Adipocyte (in vitro differentiated cells): Measurements from ENCODE around the gene DCST2.

ENCODE experiments used
- DNase-seq: peaks from one replicate; pipeline ENCODE4 v3.0.0-alpha.2; 2015; ENCODE audit warnings: low read depth
- H3K27me3 ChIP-seq: replicated peaks from 2 replicates; pipeline ENCODE4 v1.7.0; 2013; ENCODE audit warnings: mild to moderate bottlenecking, low read length, moderate library complexity; ENCODE audit not compliant: control insufficient read depth, insufficient read depth
- H3K36me3 ChIP-seq: 2 replicates; pipeline ENCODE4 v1.7.0; 2013; ENCODE audit warnings: low read length, mild to moderate bottlenecking, moderate library complexity; ENCODE audit not compliant: control insufficient read depth, insufficient read depth, severe bottlenecking
- H3K4me1 ChIP-seq: 2 replicates; pipeline ENCODE4 v1.7.0; 2013; ENCODE audit warnings: mild to moderate bottlenecking, low read length, moderate library complexity; ENCODE audit not compliant: control insufficient read depth, insufficient read depth
- H3K4me3 ChIP-seq: 2 replicates; pipeline ENCODE4 v1.7.0; 2013; ENCODE audit warnings: mild to moderate bottlenecking, low read length, moderate library complexity
- H3K9ac ChIP-seq: 2 replicates; pipeline ENCODE4 v1.7.0; 2013; ENCODE audit warnings: mild to moderate bottlenecking, low read length, moderate library complexity
- H3K9me3 ChIP-seq: 2 replicates; pipeline ENCODE4 v1.7.0; 2013; ENCODE audit warnings: mild to moderate bottlenecking, low read length, moderate library complexity; ENCODE audit not compliant: control insufficient read depth

The DCST2 gene

GRCh38 chr1:155030899-155031298 lies 2.7 kb downstream of the DCST2 start:
- no peaks in the 10 kb centered on the region for H3K36me3 ChIP-seq
- H3K9me3 ChIP-seq = no peaks in the 10 kb centered on the region
- H3K27me3 ChIP-seq = peaks cover 8% of the 10 kb centered on the region
- H3K4me3 ChIP-seq = no peak overlapping the region
- no peaks in the 10 kb centered on the region for H3K4me1 ChIP-seq
- DNase-seq = no peak
- H3K9ac ChIP-seq = no peak overlapping the region

GRCh38 chr1:155030243-155030795 lies 3.3 kb downstream of the DCST2 start:
- DNase-seq = no peak
- Histone ChIP-seq H3K4me3 (no peak overlapping the region), H3K9ac (no peak overlapping the region), H3K27me3 (peaks cover 8% of the 10 kb centered on the region), H3K9me3 (no peaks in the 10 kb centered on the region), H3K36me3 (no peaks in the 10 kb centered on the region), H3K4me1 (no peaks in the 10 kb centered on the region)

- H3K36me3 ChIP-seq = no peaks in the 10 kb centered on the region
- H3K9me3 ChIP-seq = no peaks in the 10 kb centered on the region
- H3K4me3 ChIP-seq = no peak overlapping the region
- no peaks in the 10 kb centered on the region for H3K4me1 ChIP-seq
- DNase-seq = no peak
- H3K27me3 ChIP-seq = peaks cover 8% of the 10 kb centered on the region
- H3K9ac ChIP-seq = no peak overlapping the region
These were observed 3.9 kb downstream of the DCST2 start for GRCh38 chr1:155029513-155030242.

GRCh38 chr1:155026588-155026987 lies 7.0 kb downstream of the DCST2 start:
- no peaks in the 10 kb centered on the region for H3K36me3 ChIP-seq

GRCh38 chr1:155026154-155026553 lies 7.4 kb downstream of the DCST2 start:
- H3K27me3 ChIP-seq = no peaks in the 10 kb centered on the region
- no peak for DNase-seq
- no peaks in the 10 kb centered on the region for H3K4me1 ChIP-seq

More at GRCh38 chr1:155026588-155026987, 7.0 kb downstream of the DCST2 start:
- Histone ChIP-seq H3K9ac (no peak overlapping the region), H3K27me3 (no peaks in the 10 kb centered on the region), H3K4me3 (no peak overlapping the region), H3K9me3 (no peaks in the 10 kb centered on the region), H3K4me1 (no peaks in the 10 kb centered on the region)
- no peak for DNase-seq

GRCh38 chr1:155024315-155024714 lies 9.3 kb downstream of the DCST2 start:
- H3K9ac ChIP-seq = no peak overlapping the region
- H3K4me3 ChIP-seq = no peak overlapping the region
- no peaks in the 10 kb centered on the region for H3K27me3 ChIP-seq
- peaks cover 6% of the 10 kb centered on the region for H3K4me1 ChIP-seq
- no peak for DNase-seq
- no peaks in the 10 kb centered on the region for H3K36me3 ChIP-seq
- no peaks in the 10 kb centered on the region for H3K9me3 ChIP-seq

More at GRCh38 chr1:155026154-155026553, 7.4 kb downstream of the DCST2 start:
- Histone ChIP-seq H3K36me3 (no peaks in the 10 kb centered on the region), H3K9me3 (no peaks in the 10 kb centered on the region), H3K9ac (no peak overlapping the region), H3K4me3 (no peak overlapping the region)

- no peak overlapping the region for H3K9ac ChIP-seq
- no peaks in the 10 kb centered on the region for H3K36me3 ChIP-seq
- no peak overlapping the region for H3K4me3 ChIP-seq
- H3K27me3 ChIP-seq = no peaks in the 10 kb centered on the region
- DNase-seq = no peak
- peaks cover 13% of the 10 kb centered on the region for H3K4me1 ChIP-seq
- no peaks in the 10 kb centered on the region for H3K9me3 ChIP-seq
These were observed 10.0 kb downstream of the DCST2 start for GRCh38 chr1:155023627-155024026.

GRCh38 chr1:155022927-155023236 lies 10.7 kb downstream of the DCST2 start:
- DNase-seq = no peak
- H3K9ac ChIP-seq = no peak overlapping the region
- peaks cover 19% of the 10 kb centered on the region for H3K4me1 ChIP-seq
- no peak overlapping the region for H3K4me3 ChIP-seq
- H3K27me3 ChIP-seq = no peaks in the 10 kb centered on the region
- no peaks in the 10 kb centered on the region for H3K9me3 ChIP-seq
- H3K36me3 ChIP-seq = no peaks in the 10 kb centered on the region

GRCh38 chr1:155022136-155022926 lies 11.2 kb downstream of the DCST2 start:
- Histone ChIP-seq H3K36me3 (no peaks in the 10 kb centered on the region), H3K4me1 (peaks cover 23% of the 10 kb centered on the region), H3K9ac (no peak overlapping the region), H3K27me3 (no peaks in the 10 kb centered on the region), H3K4me3 (no peak overlapping the region), H3K9me3 (no peaks in the 10 kb centered on the region)
- DNase-seq = no peak

- Histone ChIP-seq H3K9me3 (no peaks in the 10 kb centered on the region), H3K4me3 (no peak overlapping the region), H3K4me1 (peaks cover 29% of the 10 kb centered on the region), H3K9ac (no peak overlapping the region), H3K36me3 (peaks cover 20% of the 10 kb centered on the region), H3K27me3 (no peaks in the 10 kb centered on the region)
- DNase-seq = no peak
These were observed 14.0 kb downstream of the DCST2 start for GRCh38 chr1:155019377-155020245.
